C4-2B (cell line): ENCODE measurements around the gene FLII.

Experiments used
- CTCF ChIP-seq: fragments of 450-650 bp; conservative IDR thresholded peaks from 2 replicates; pipeline ENCODE4 v1.5.1; 2017; ENCODE audit warnings: mild to moderate bottlenecking
- ZFX ChIP-seq: fragments of 450-650 bp; IDR thresholded peaks from 2 replicates; pipeline ENCODE4 v1.6.1; 2017

GRCh38 chr17:18224387-18225120 is 34.0 kb downstream of the FLII start:
- TF ChIP-seq CTCF (no peak), ZFX (no peak)
